ENCODE results near the gene RPS6KA5. TPM values are rescaled to one million over a fixed set of nuclear protein-coding genes. Genes with fewer than 3 reads are reported as not detected.
A peak's percentile ranks its signal among the peaks of the same experiment; 100 is the strongest.

RPS6KA5 gene
- total and polyA plus RNA-seq, 8 donors: 1.6 to 25.0 (median 8.5) TPM

GRCh38 chr14:91021991-91022621, 38.3 kb downstream of the RPS6KA5 start:
- H3K4me3 ChIP-seq: peak overlapping the region; percentile 34 to 41 (median 38)
- no peaks in the 10 kb centered on the region for H3K36me3 ChIP-seq
- peak overlapping the region in 4 of 5 donors; percentile 69 to 83 (median 78) for H3K27ac ChIP-seq
- intact Hi-C loops (cut with DNase I; ENCODE audit: low total_unique reads): no loop called here
- no peak for DNase-seq
- H3K27me3 ChIP-seq: no peaks in the 10 kb centered on the region
- peaks cover 11 to 30% (median 20%) of the 10 kb centered on the region in 4 donors for H3K4me1 ChIP-seq
- H3K9me3 ChIP-seq: no peaks in the 10 kb centered on the region
- WGBS, 5 donors: 83 to 96% (median 85%) methylated on average over 1 of the region's 1 CpG
- TF ChIP-seq POLR2A (IDR thresholded peaks at IDR 0.05): no peak
- TF ChIP-seq POLR2AphosphoS5 (IDR thresholded peaks at IDR 0.05): no peak
- no peak for TF ChIP-seq CTCF (IDR thresholded peaks at IDR 0.05)
- TF ChIP-seq EP300 (IDR thresholded peaks at IDR 0.05): no peak

DNA sequence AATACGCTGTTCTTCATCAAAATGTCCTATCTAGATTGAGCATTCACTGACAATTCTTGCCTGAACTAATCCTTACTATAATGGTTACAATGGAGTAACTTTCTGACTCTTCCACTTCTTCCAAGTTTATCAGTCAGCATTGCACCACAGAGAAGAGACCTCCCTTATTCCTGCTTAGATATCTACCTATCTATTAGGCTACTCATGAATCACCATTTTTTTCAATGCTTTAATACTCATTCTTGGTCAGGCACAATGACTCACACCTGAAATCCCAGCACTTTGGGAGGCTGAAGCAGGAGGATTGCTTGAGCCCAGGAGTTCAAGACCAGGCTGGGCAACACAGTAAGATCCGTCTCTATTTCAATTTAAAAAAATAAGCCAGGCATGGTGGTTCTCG, 39.3 kb downstream of the RPS6KA5 start:
- Histone ChIP-seq H3K36me3 (no peaks in the 10 kb centered on the region), H3K9me3 (no peaks in the 10 kb centered on the region), H3K4me3 (no peak overlapping the region), H3K27me3 (no peaks in the 10 kb centered on the region), H3K27ac (peak overlapping the region in 4 of 5 donors; percentile 1 to 83 (median 74)), H3K4me1 (peaks cover 11 to 30% (median 18%) of the 10 kb centered on the region in 4 donors)
- intact Hi-C loops (cut with DNase I; ENCODE audit: low total_unique reads): no loop called here
- TF ChIP-seq POLR2AphosphoS5 (IDR thresholded peaks at IDR 0.05) (no peak), CTCF (IDR thresholded peaks at IDR 0.05) (no peak), EP300 (IDR thresholded peaks at IDR 0.05) (no peak), POLR2A (IDR thresholded peaks at IDR 0.05) (no peak)
- DNase-seq: no peak
- 89 to 98% (median 97%) methylated on average over 3 of the region's 3 CpGs for WGBS, 5 donors

GRCh38 chr14:91019673-91020072, 40.8 kb downstream of the RPS6KA5 start:
- DNase-seq: no peak
- no peaks in the 10 kb centered on the region for H3K9me3 ChIP-seq
- no peaks in the 10 kb centered on the region for H3K36me3 ChIP-seq
- H3K4me3 ChIP-seq: no peak overlapping the region
- intact Hi-C loops (cut with DNase I; ENCODE audit: low total_unique reads): no loop called here
- TF ChIP-seq POLR2AphosphoS5 (IDR thresholded peaks at IDR 0.05) (no peak), EP300 (IDR thresholded peaks at IDR 0.05) (no peak), CTCF (IDR thresholded peaks at IDR 0.05) (no peak), POLR2A (IDR thresholded peaks at IDR 0.05) (no peak)
- no peaks in the 10 kb centered on the region for H3K27me3 ChIP-seq
- peaks cover 11 to 36% (median 24%) of the 10 kb centered on the region in 4 donors for H3K4me1 ChIP-seq
- H3K27ac ChIP-seq: no peak overlapping the region
- WGBS, 5 donors: 92 to 99% (median 94%) methylated on average over 3 of the region's 3 CpGs

DNA sequence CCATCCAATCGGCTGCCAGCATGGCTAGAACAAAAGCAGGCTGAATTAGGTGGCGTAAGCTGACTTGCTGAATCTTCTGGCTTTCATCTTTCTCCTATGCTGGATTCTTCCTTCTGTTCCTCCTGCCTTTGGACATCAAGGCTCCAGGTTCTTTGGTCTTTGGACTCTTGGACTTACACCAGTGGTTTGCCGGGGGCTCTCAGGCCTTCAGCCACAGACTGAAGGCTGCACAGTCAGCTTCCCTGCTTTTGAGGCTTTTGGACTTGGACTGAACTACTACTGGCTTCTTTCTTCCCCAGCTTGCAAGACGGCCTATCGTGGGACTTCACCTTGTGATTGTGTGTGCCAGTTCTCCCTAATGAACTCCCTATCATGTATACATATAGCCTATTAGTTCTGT, 42.0 kb downstream of the RPS6KA5 start:
- no peak for DNase-seq
- Histone ChIP-seq H3K4me1 (peaks cover 11 to 42% (median 27%) of the 10 kb centered on the region in 4 donors), H3K4me3 (no peak overlapping the region), H3K27me3 (no peaks in the 10 kb centered on the region), H3K27ac (no peak overlapping the region), H3K36me3 (no peaks in the 10 kb centered on the region), H3K9me3 (no peaks in the 10 kb centered on the region)
- 92 to 96% (median 95%) methylated on average over 5 of the region's 5 CpGs for WGBS, 5 donors
- TF ChIP-seq POLR2AphosphoS5 (IDR thresholded peaks at IDR 0.05): no peak
- no peak for TF ChIP-seq EP300 (IDR thresholded peaks at IDR 0.05)
- no peak for TF ChIP-seq POLR2A (IDR thresholded peaks at IDR 0.05)
- no peak for TF ChIP-seq CTCF (IDR thresholded peaks at IDR 0.05)
- intact Hi-C loops (cut with DNase I; ENCODE audit: low total_unique reads): no loop called here

Measured in stomach (tissue), 9 donors.